ENCODE measurements around the gene PPFIA2.

Gene PPFIA2

DNA sequence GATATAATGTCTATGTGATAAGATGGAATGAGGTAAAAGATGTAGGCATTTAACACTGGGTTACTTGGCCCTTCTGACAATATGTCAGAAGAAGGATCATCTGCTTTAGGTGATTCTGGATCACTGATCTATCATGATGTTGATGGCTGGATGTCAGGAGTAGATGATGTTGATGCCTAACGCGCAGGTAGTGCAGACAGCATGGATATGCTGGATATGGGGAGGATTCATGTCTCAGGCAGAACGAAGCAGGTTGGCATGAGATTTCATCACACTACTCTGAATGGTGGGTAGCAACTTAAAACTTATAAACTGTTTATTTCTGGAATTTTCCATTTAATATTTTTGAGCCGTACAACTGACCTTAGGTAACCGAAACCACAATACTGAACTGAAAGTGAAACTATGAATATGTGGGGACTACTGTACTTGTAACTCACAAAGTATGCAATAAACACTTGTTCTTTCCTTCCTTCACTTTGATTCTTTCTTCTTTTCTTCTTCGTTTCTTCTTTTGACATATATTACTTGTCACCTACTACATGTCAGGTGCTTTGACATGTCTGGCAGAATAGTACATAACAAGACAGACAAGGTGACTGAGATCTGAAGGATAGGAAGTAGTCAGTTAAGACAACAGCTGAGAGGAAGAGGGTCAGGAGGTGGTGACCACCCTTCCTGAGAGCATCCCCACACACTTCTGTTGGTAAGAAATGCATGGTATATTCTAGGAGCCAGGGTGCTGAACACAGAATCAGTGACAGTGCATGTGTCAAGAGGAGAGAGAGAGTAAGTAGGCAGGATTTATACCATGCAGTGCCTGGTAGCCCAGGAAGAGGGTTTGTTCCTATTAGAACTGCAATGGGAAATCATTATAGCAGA, 238.8 kb downstream of the PPFIA2 start:
- DNase-seq (ENCODE audit: extremely low read depth, low read depth) = no peak
- TF ChIP-seq, protein P1, sequence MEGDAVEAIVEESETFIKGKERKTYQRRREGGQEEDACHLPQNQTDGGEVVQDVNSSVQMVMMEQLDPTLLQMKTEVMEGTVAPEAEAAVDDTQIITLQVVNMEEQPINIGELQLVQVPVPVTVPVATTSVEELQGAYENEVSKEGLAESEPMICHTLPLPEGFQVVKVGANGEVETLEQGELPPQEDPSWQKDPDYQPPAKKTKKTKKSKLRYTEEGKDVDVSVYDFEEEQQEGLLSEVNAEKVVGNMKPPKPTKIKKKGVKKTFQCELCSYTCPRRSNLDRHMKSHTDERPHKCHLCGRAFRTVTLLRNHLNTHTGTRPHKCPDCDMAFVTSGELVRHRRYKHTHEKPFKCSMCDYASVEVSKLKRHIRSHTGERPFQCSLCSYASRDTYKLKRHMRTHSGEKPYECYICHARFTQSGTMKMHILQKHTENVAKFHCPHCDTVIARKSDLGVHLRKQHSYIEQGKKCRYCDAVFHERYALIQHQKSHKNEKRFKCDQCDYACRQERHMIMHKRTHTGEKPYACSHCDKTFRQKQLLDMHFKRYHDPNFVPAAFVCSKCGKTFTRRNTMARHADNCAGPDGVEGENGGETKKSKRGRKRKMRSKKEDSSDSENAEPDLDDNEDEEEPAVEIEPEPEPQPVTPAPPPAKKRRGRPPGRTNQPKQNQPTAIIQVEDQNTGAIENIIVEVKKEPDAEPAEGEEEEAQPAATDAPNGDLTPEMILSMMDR (IDR thresholded peaks at IDR 0.05; ENCODE audit: low read depth, low read length) = no peak

DNA sequence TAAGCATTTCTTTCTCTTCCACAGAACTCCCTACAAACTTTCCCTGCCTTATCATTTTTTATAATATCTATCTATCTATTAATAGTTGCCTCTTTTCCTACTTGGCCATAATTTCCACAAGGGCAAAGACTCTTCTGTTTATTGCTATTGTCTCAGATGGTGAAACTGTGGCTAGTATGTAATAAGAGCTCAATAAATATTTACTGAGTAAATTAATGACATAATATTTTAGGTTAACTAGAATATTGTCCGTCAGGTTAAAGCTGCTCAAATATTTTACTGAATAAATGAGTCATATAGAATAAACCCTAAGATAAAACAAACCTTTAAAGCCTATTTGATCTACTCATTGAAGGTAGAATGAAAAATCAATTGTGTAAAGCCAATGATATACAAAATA, 240.5 kb downstream of the PPFIA2 start:
- TF ChIP-seq, protein P1 (IDR thresholded peaks at IDR 0.05; ENCODE audit: low read depth, low read length) = no peak
- no peak for DNase-seq (ENCODE audit: extremely low read depth, low read depth)

DNA sequence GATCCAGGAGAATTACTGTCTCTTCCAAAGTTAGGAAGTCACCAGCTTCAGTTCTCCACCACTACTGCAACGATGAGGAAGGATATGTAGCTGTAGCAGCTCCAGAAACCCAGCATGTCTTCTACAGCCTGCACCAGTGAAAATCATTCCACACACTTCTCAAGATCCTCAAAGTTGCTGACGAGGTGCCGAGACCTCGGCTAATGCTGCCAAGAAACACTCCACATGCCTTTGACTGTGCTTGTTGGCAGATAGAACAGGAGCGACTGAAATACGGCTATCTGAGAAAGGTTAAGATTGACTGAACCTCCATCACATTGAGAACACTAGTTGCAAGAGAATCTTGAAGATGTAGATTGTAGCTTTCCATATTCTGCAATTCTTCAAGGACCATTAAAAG, 241.9 kb downstream of the PPFIA2 start:
- TF ChIP-seq, protein P1 (IDR thresholded peaks at IDR 0.05; ENCODE audit: low read depth, low read length) = no peak
- DNase-seq (ENCODE audit: extremely low read depth, low read depth) = no peak

DNA sequence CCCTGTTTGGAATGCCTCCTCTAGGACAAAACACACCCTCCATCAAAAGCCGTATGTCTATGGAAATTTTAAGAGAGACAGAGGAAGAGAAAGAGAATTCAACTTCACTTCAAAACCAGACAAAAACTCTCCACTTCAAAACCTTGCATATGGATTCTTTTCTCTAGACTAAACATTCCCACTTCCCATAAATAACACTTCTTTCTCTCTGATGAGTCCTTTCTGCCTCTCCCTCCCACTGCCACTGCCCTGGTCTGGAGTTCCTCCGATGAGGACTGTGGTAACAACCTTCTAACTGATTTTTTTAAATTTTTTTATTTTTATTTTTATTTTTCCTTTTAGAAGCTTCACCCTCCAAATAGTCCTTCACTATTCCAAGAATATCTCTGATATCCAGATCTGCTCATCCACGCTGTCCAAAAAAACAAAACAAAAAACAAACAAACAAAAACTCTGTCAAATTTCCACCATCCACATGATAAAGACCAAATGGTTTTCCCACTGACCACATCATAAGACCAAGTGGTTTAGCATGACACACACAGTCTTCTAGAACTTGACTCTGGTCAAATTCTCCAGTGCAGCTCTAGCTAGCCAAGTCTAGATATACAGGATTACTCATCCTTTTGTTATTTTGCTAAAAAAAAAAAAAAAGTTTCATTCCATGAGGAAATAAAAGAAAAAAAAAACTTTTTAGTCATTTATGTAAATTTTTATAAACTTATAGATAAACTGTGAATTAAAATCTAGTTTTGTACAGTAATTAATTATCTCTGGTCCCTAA, 256.0 kb downstream of the PPFIA2 start:
- TF ChIP-seq, protein P1 (IDR thresholded peaks at IDR 0.05; ENCODE audit: low read depth, low read length) = no peak
- peak; percentile 22 for DNase-seq (ENCODE audit: extremely low read depth, low read depth)

DNA sequence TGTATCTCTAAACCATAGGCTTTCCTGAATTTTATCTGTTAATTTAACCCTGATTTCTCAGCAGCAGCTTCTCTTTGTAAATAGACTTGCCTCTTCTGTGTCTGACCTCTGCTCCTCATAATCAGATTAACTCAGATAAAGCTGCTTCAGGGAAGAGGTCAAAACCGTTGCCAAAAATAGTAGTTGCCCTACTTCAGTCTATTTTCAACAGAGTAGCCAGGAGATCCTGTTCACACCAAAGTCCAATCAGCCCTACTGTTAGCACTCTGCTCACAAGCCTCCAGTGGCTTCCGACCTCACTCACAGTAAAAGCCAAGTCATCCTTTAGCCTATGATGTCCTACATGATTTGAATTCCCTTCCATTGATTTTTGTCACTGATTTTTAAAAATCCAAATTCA, 258.4 kb downstream of the PPFIA2 start:
- no peak for DNase-seq (ENCODE audit: extremely low read depth, low read depth)
- TF ChIP-seq, protein P1 (IDR thresholded peaks at IDR 0.05; ENCODE audit: low read depth, low read length) = no peak

DNA sequence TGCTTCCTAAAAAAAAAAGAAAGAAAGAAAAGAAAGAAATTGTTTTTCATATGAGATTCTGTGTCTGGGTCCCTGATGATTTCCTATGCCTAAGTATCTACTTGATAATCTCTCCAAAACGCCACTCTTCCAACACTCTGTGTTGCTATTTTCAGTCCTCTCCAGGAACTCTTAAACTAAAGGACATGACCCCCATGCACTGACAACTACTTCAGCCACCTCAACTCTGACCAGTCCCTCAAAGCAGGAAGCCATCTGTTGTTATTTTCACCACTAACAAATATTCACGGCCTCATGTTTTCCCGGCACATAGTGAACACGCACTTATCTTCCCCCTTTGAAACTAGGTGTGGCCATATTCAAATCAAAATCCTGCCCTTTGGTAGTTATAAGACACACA, 259.3 kb downstream of the PPFIA2 start:
- TF ChIP-seq, protein P1 (IDR thresholded peaks at IDR 0.05; ENCODE audit: low read depth, low read length) = no peak
- no peak for DNase-seq (ENCODE audit: extremely low read depth, low read depth)

Data from AG09319 (cell line).